KMS-11 (cell line): ENCODE measurements around the gene LRCOL1.

ENCODE experiments used
- H2AFZ ChIP-seq: fragments of 200-600 bp; sonication (generic); 2 replicates; pipeline ENCODE4 v1.6.1; 2016; ENCODE audit warnings: antibody characterized with exemption, mixed run types, low read depth
- H3K27ac ChIP-seq: fragments of 200-600 bp; sonication (generic); 2 replicates; pipeline ENCODE4 v1.6.1; 2016; ENCODE audit warnings: mild to moderate bottlenecking, mixed run types
- H3K27me3 ChIP-seq: fragments of 200-600 bp; sonication (generic); 2 replicates; pipeline ENCODE4 v1.6.1; 2017; ENCODE audit warnings: mild to moderate bottlenecking, low read depth, mixed run types, moderate library complexity; ENCODE audit not compliant: insufficient read depth
- H3K36me3 ChIP-seq: fragments of 200-600 bp; sonication (generic); 2 replicates; pipeline ENCODE4 v1.6.1; 2017; ENCODE audit warnings: mild to moderate bottlenecking, mixed run types; ENCODE audit not compliant: insufficient read depth
- H3K4me1 ChIP-seq: fragments of 200-600 bp; sonication (generic); 2 replicates; pipeline ENCODE4 v1.6.1; 2016; ENCODE audit warnings: mild to moderate bottlenecking, low read depth, mixed run types; ENCODE audit not compliant: poor library complexity, severe bottlenecking
- H3K4me2 ChIP-seq: fragments of 200-600 bp; sonication (generic); 2 replicates; pipeline ENCODE4 v1.7.0; 2016; ENCODE audit warnings: mild to moderate bottlenecking, mixed run types
- H3K4me3 ChIP-seq: fragments of 200-600 bp; sonication (generic); IDR thresholded peaks from 2 replicates; pipeline ENCODE4 v1.6.1; 2017; ENCODE audit warnings: low read depth, low read length, mixed read lengths; ENCODE audit not compliant: insufficient read depth
- H3K79me2 ChIP-seq: fragments of 200-600 bp; sonication (generic); 2 replicates; pipeline ENCODE4 v1.6.1; 2016; ENCODE audit warnings: low read depth, mixed run types; ENCODE audit not compliant: insufficient read depth
- H3K9ac ChIP-seq: fragments of 200-600 bp; sonication (generic); 2 replicates; pipeline ENCODE4 v1.6.1; 2016; ENCODE audit warnings: mild to moderate bottlenecking, mixed run types
- H4K20me1 ChIP-seq: fragments of 200-600 bp; sonication (generic); 2 replicates; pipeline ENCODE4 v1.6.1; 2016; ENCODE audit warnings: mild to moderate bottlenecking, mixed run types; ENCODE audit not compliant: insufficient read depth
- CTCF ChIP-seq: fragments of 200-600 bp; sonication (generic); conservative IDR thresholded peaks from 2 replicates; pipeline ENCODE4 v1.6.1; 2017; ENCODE audit warnings: low read depth, mild to moderate bottlenecking, antibody characterized with exemption, low read length, moderate library complexity, mixed read lengths

LRCOL1 gene

GRCh38 chr12:132629330-132629729 is 18.9 kb upstream of the LRCOL1 start:
- Histone ChIP-seq H3K27me3 (no peaks in the 10 kb centered on the region), H3K4me2 (no peak overlapping the region), H3K79me2 (no peaks in the 10 kb centered on the region), H3K36me3 (no peaks in the 10 kb centered on the region), H3K4me1 (no peaks in the 10 kb centered on the region), H3K4me3 (no peak overlapping the region), H4K20me1 (no peaks in the 10 kb centered on the region), H3K27ac (no peak overlapping the region), H3K9ac (no peak overlapping the region), H2AFZ (no peak overlapping the region)
- no peak for TF ChIP-seq CTCF

DNA sequence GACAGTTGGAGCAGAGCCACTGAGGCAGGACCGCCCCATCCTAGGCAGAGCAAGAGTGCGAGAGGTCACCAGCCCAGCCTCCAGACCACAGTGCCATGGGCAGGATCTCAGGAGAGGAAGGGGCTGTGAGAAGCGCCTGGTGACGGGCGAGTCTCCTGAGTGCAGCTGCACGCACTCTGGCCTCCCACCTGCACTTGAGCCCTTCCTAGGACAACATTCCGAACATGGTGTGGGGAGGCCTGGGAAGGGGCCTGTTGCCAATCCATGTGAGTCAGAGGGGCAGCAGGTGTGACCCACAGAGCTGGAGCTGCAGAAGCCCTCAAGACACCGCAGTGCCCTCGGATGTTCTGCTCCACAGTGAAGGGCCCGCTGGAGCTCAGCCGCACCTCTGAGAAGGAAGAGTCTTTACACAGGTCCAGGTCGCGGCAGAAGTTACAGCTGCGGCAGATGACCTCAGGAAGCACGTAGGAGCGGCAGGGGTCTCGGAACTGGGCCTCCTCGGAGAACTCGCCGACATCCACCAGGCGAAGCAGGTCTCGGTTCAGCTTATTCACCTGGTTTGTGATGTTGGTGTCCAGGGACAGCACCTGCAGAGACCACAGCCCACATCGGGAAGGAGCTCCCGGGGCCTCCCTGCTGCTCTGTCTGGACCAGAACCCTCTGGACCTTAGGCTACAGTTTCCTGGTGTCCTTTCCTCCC is 15.5 kb upstream of the LRCOL1 start:
- Histone ChIP-seq H3K36me3 (no peaks in the 10 kb centered on the region), H3K9ac (no peak overlapping the region), H3K4me3 (no peak overlapping the region), H3K27ac (no peak overlapping the region), H2AFZ (no peak overlapping the region), H3K27me3 (no peaks in the 10 kb centered on the region), H3K4me1 (no peaks in the 10 kb centered on the region), H3K79me2 (no peaks in the 10 kb centered on the region), H3K4me2 (no peak overlapping the region), H4K20me1 (no peaks in the 10 kb centered on the region)
- no peak for TF ChIP-seq CTCF

GRCh38 chr12:132624910-132625630 is 14.7 kb upstream of the LRCOL1 start:
- Histone ChIP-seq H3K79me2 (no peaks in the 10 kb centered on the region), H3K4me3 (no peak overlapping the region), H3K27me3 (no peaks in the 10 kb centered on the region), H3K4me2 (no peak overlapping the region), H4K20me1 (no peaks in the 10 kb centered on the region), H3K27ac (no peak overlapping the region), H3K36me3 (no peaks in the 10 kb centered on the region), H3K9ac (no peak overlapping the region), H2AFZ (no peak overlapping the region), H3K4me1 (no peaks in the 10 kb centered on the region)
- TF ChIP-seq CTCF, result no peak

- no peak overlapping the region for H3K27ac ChIP-seq
- no peak overlapping the region for H2AFZ ChIP-seq
- H3K9ac ChIP-seq, result no peak overlapping the region
- H3K27me3 ChIP-seq, result no peaks in the 10 kb centered on the region
- no peaks in the 10 kb centered on the region for H3K36me3 ChIP-seq
- H3K4me3 ChIP-seq, result no peak overlapping the region
- no peak for TF ChIP-seq CTCF
- H3K4me2 ChIP-seq, result no peak overlapping the region
- no peaks in the 10 kb centered on the region for H4K20me1 ChIP-seq
- H3K4me1 ChIP-seq, result no peaks in the 10 kb centered on the region
- H3K79me2 ChIP-seq, result no peaks in the 10 kb centered on the region
Measured at GRCh38 chr12:132624186-132624855, 13.9 kb upstream of the LRCOL1 start.
